ENCODE results near the gene ADGRB3.
"Not testable (repeated sequence)": the region's sequence is repeated elsewhere in the genome, so short reads cannot be mapped to it uniquely, and the experiment has no call there.

The ADGRB3 gene

GRCh38 chr6:68859233-68859632 is 224.2 kb downstream of the ADGRB3 start:
- DNase-seq = no peak

- no peak for DNase-seq
These were observed 233.6 kb downstream of the ADGRB3 start for GRCh38 chr6:68868646-68869045.

- no peak for DNase-seq
These were observed 238.2 kb downstream of the ADGRB3 start for GRCh38 chr6:68873236-68873635.

- DNase-seq = no peak
These were observed 239.7 kb downstream of the ADGRB3 start for GRCh38 chr6:68874747-68875146.

- DNase-seq = no peak
These were observed 240.3 kb downstream of the ADGRB3 start for GRCh38 chr6:68875403-68875802.

GRCh38 chr6:68876792-68877493 is 241.9 kb downstream of the ADGRB3 start:
- no peak for DNase-seq

- DNase-seq = no peak
These were observed 245.2 kb downstream of the ADGRB3 start for GRCh38 chr6:68880050-68880813.

- DNase-seq = not testable (repeated sequence)
These were observed 248.2 kb downstream of the ADGRB3 start for GRCh38 chr6:68883325-68883724.

GRCh38 chr6:68891419-68891818 is 256.3 kb downstream of the ADGRB3 start:
- DNase-seq = no peak

GRCh38 chr6:68892452-68892851 is 257.4 kb downstream of the ADGRB3 start:
- DNase-seq = no peak

- DNase-seq = no peak
These were observed 260.8 kb downstream of the ADGRB3 start for GRCh38 chr6:68895929-68896328.

GRCh38 chr6:68901044-68901443 is 266.0 kb downstream of the ADGRB3 start:
- no peak for DNase-seq

GRCh38 chr6:68911334-68911733 is 276.3 kb downstream of the ADGRB3 start:
- no peak for DNase-seq

GRCh38 chr6:68911811-68912210 is 276.7 kb downstream of the ADGRB3 start:
- DNase-seq = no peak

- not testable (repeated sequence) for DNase-seq
These were observed 277.7 kb downstream of the ADGRB3 start for GRCh38 chr6:68912805-68913204.

- no peak for DNase-seq
These were observed 280.5 kb downstream of the ADGRB3 start for GRCh38 chr6:68915586-68915985.

- no peak for DNase-seq
These were observed 284.5 kb downstream of the ADGRB3 start for GRCh38 chr6:68919537-68919936.

- no peak for DNase-seq
These were observed 306.3 kb downstream of the ADGRB3 start for GRCh38 chr6:68941345-68941744.

GRCh38 chr6:68947721-68948120 is 312.6 kb downstream of the ADGRB3 start:
- no peak for DNase-seq

- no peak for DNase-seq
These were observed 316.2 kb downstream of the ADGRB3 start for GRCh38 chr6:68951270-68951669.

- no peak for DNase-seq
These were observed 323.2 kb downstream of the ADGRB3 start for GRCh38 chr6:68958327-68958726.

- DNase-seq = peak; percentile 21
These were observed 332.6 kb downstream of the ADGRB3 start for GRCh38 chr6:68967549-68968300.

- no peak for DNase-seq
These were observed 333.2 kb downstream of the ADGRB3 start for GRCh38 chr6:68968301-68968649.

- DNase-seq = no peak
These were observed 338.0 kb downstream of the ADGRB3 start for GRCh38 chr6:68973066-68973465.
